GM18508 (cell line): ENCODE data around the gene RNU6-1.

ENCODE experiments used
- ATAC-seq: cut with Tn5 transposase; IDR thresholded peaks from one replicate; pipeline ENCODE4 v1.9.1; 2021; ENCODE audit warnings: moderate number of reproducible peaks; ENCODE audit not compliant: insufficient read depth, unreplicated experiment

The RNU6-1 gene

DNA sequence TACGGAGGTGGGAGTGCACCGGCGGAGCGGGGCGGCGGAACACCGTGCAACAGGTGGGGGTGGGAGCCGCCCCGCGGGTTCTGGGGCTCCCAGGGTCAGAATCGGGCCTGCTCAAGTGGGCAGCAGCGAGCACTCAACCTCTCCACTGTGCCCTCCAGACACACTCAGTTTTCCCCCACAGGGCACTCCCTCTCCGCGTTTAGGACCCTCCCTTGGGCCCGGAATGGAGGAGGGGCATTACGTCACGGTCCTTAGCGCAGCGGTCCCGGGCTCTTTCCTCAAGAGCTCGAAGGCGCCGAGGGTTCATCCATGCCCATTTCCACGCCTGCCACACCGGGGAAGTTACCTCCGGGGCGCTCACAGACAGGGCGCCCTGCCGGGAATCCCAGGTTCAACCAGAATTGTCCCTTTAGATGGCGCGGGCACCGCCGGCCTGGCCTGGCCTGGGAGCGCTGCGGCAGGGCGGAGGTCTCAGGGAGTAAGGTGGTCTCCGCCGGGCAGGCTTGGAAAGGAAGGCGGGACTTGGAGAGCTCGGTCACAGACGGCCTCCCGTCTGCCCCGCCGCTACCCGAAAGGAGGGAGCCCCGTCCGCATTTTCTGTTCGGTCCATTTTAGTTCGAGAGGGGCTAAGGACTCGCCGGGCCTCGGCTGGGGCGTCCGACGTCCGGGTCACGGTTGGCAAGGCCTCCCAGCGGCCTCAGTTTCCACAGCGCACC is 5.1 kb downstream of the RNU6-1 start:
- ATAC-seq = no peak

DNA sequence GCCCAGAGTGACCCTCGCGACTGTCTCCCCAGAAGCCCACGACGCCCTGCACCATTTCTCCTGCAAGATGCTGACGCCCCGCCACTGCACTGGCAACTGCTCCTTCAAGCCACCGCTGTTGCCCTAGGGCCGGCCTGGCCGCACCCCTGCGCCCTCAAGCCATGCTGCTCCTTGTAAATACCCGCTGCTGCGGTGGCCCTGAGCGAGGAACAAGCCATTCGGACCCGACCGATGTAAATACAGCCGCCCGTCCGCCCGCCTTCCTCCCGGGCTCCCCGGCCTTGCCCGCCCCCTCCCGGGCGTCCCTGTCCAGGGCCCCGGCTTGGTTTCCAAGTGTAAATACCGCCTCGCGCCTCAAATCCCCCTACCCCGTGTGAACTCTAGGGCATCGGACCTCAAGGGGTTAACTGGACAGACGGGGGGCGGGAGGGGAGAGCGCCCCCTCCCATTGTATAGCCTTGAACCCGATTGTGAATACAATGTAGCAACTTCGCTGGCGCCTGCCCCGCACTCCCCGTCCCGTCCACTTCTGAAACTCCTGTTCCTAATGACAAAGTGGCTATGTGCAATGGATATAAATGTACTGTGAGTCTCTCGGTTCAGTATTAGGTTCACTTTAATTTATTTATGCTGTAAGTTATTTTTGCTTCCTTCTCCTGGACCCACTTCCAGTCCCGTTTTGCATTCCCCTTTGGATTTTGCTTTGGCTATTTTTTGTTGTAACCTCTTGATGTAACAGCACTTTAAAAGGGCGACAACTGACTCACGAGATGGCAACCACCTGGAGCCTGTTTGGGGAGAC is 5.9 kb downstream of the RNU6-1 start:
- ATAC-seq = no peak

DNA sequence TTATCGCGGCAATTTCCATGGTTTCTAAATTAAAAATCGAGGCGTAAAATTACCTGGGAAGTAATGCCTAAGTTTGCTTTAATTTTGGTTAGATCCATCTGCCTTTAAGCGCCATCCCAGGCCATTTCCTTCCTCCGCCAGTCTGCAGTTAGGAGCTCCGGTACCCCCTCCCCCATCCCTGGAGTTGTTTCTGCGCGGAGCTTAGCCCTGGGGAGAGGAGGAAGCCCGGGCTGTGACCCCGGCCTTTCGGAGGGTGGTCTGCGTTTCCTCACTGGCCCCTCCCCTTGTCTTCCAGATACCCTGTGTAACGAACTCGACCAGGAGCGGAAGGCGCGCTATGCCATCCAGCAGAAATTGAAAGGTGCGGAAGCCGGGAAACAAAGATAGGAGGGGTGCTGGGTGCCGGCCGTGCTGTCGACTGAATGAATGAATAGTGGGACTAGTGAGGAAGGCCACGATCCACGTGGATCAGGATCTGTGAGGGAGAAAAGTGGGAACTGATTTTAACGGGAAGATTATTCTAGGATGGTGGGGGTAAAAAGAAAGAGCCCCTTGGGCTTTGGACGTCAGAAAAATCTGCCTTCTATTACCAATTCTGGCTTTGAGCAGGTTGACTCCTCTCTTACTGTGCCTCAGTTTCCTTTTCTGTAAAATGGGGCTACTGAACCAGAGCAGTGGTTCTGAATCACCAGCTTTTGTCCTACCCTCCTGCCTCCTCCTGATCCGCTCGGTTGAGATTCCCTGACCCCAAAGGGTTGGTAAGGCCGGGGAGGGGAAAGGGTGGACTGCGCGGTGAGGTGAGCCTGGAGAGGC is 6.7 kb downstream of the RNU6-1 start:
- ATAC-seq = no peak

DNA sequence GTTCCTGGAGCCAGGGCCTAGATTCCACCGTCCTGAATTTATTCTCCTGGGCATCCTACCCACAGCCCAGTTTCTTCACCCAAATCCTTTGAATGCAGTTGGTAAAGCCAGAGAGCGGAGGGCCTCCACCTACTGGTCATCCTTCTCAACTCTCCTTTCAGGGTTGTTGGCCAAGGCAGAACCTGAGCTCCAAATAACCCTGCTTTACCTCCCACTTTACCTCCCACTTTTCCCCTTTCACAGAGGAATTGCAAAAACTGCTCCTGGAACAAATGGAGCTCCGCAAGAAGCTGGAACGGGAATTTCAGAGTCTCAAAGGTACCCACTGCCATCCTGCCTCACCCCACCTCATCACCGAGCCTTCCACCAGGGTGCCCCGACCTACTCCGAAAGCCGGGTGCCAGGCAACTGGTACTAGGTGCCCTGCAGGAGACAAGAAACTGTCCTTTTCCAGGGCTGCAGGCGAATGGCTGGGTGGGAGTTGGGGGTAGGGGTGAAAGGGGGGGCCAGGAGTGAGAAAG is 7.8 kb downstream of the RNU6-1 start:
- no peak for ATAC-seq

DNA sequence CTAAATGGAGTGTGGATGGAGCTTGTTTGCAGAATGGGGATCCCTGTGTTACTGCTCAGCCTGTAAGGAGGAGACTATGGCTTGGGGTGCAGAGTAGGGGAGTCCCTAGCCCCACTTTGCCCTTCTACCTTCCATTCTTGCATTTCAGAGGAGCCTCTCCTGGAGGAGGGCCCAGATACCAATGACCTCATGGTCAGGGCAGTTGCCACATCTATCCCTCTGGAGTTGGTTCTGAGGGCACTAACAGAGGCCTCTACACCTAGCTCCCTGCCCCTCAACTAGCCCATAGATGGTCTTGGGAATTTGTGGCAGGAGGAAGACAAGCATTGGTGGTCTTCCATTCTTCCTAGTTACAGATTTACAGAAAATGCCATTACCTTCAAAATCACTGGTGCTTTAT is 8.5 kb downstream of the RNU6-1 start:
- ATAC-seq = no peak

DNA sequence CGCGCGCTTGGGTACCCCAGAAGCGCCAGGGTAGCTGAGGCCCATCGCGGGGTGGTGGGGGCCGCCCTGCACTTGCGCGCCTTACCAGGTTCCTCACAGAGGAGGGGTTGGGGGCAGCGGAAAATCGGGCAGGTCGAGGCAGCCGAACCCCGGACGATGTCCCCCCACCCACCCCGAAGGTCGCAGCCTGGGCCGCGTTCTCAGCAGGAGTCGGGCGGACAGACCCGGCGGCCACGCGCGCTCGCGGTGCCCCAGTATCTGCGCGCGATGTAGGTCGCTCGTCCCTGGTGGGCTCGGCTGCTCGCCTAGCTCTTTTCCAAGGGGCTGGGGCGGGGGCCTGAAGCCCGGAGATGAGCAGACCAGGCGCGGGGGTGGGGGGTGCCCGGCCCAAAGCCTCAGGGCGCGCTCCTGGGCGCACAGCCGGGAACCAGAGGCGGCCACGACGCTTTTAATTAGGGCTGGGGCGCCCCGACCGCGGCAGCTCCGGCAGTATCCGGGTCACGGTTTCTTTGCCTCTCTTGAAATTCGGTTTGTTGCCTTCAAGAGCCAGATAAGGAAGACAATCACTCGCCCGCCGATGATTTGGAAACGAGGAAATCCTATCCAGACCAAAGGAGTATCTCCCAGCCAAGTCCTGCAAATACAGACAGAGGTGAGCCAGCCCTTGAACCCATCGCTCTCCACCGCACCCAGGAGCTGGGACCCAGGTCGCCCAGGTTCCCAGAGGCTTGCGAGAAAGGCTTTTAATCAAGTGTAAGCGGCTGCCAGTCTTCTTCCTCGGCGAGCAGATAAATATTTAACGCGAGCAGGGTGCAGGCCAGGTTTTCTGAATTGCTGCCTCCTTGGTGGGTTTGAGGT is 10.0 kb downstream of the RNU6-1 start:
- ATAC-seq = no peak

DNA sequence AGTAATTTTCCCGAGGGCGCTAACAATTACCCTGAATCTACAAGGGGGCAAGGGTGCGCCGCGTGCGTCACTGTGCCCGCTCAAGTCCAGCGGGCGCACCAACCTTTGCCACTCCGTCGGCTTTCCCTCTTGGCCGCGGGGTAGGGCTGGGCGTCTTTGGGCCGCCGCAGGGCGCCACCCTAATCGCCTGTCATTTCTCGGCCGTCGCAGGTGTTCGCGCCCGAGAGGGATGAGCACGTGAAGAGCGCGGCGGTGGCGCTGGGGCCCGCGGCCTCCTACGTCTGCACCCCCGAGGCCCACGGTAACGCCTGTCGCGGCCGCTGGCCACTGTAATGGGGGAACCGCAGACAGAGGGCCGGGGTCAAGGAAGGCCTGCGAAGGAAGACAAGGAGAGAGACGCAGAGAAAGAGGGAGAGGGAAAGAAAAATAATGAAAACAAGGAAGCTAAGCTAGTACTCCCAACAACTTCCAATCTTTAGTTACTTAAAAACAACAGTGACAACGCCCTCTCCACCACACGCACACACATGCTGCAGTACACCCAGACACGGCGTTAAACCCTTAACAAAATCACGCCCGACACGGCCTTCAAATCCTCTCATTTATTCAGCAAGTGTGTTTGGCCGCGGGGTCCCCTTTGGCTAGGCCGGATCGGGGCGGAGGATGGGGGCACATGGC is 10.7 kb downstream of the RNU6-1 start:
- no peak for ATAC-seq

DNA sequence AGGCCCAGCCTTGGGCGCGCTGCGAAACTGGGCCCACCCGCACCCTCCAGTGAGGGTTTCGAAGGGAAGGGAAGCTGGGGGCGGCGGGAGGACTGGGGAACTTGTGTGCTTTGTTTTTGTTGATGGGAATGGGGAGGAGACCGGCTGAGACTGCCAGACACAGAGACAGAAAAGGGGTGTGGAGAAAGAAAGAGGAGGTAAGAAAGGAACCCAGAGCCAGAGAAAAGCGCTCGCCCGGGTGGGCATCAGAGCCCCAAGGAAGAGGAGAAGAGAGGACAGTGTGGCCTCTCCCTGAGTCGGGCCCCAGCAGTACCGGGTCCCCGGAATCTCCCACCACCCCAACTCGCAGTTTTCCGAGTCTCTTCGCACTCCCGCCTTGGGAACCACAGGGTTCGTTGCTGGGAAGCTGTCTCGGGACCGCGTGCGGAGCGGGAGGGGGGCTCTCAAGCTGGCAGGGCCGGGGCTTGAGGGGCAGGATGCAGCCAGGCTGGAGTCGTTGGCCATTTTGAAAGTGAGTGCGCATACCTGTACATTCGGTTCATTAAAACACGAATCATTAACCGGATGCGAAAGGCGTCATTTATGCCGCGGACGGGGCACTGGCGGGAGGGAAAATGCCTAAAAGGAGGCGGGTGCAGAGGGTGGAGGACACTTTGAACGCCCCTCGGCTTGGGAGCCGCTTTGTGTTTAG is 11.4 kb downstream of the RNU6-1 start:
- ATAC-seq = no peak

DNA sequence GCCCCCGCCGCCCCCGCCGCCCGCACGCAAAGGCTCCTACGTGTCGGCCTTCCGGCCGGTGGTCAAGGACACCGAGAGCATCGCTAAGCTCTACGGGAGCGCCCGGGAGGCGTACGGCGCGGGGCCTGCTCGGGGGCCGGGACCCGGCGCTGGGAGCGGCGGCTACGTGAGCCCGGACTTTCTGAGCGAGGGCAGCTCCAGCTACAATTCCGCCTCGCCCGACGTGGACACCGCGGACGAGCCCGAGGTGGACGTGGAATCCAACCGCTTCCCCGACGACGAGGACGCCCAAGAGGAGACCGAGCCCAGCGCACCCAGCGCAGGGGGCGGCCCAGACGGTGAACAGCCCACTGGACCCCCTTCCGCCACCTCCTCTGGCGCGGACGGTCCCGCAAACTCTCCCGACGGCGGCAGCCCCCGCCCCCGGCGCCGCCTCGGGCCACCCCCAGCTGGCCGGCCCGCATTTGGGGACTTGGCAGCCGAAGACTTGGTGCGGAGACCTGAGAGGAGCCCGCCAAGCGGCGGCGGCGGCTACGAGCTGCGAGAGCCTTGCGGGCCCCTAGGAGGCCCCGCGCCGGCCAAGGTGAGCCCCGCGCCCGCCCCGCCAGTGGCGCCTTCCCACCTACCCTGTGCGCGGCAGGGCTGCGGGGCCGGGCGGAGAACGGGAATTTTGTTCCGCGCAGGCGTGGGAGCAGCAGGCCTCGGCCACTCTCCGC is 12.1 kb downstream of the RNU6-1 start:
- no peak for ATAC-seq

DNA sequence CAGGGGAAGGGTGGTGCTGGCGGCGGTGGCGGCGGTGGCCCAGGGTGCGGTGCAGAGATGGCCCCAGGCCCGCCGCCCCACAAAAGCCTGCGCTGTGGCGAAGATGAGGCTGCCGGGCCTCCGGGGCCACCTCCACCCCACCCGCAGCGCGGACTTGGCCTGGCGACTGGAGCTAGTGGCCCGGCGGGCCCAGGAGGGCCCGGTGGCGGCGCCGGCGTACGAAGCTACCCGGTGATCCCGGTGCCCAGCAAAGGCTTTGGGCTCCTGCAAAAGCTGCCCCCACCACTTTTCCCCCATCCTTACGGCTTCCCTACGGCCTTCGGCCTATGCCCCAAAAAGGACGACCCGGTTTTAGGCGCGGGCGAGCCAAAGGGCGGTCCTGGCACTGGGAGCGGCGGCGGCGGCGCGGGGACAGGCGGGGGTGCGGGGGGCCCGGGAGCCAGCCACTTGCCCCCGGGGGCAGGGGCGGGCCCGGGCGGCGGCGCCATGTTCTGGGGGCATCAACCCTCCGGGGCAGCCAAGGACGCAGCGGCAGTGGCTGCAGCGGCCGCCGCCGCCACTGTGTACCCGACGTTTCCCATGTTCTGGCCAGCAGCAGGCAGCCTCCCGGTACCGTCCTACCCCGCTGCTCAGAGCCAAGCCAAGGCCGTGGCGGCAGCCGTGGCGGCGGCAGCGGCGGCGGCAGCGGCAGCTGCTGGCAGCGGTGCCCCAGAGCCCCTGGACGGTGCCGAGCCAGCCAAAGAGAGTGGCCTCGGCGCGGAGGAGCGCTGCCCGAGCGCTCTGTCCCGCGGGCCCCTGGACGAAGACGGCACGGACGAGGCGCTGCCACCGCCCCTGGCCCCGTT is 12.9 kb downstream of the RNU6-1 start:
- no peak for ATAC-seq

DNA sequence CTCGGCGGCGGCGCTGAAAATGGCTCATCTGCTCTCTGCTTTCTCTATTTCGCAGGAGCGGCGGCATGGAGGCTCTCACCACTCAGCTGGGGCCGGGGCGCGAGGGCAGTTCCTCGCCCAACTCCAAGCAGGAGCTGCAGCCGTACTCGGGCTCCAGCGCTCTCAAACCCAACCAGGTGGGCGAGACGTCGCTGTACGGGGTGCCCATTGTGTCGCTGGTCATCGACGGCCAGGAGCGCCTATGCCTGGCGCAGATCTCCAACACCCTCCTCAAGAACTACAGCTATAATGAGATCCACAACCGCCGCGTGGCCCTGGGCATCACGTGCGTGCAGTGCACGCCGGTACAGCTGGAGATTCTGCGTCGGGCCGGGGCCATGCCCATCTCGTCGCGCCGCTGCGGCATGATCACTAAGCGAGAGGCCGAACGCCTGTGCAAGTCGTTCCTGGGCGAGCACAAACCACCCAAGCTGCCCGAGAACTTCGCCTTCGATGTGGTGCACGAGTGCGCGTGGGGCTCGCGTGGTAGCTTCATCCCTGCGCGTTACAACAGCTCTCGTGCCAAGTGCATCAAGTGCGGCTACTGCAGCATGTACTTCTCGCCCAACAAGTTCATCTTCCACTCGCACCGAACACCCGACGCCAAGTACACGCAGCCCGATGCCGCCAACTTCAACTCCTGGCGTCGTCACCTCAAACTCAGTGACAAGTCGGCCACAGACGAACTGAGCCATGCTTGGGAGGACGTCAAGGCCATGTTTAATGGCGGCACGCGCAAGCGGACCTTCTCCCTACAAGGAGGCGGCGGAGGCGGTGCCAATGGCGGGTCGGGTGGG is 13.7 kb downstream of the RNU6-1 start:
- no peak for ATAC-seq

DNA sequence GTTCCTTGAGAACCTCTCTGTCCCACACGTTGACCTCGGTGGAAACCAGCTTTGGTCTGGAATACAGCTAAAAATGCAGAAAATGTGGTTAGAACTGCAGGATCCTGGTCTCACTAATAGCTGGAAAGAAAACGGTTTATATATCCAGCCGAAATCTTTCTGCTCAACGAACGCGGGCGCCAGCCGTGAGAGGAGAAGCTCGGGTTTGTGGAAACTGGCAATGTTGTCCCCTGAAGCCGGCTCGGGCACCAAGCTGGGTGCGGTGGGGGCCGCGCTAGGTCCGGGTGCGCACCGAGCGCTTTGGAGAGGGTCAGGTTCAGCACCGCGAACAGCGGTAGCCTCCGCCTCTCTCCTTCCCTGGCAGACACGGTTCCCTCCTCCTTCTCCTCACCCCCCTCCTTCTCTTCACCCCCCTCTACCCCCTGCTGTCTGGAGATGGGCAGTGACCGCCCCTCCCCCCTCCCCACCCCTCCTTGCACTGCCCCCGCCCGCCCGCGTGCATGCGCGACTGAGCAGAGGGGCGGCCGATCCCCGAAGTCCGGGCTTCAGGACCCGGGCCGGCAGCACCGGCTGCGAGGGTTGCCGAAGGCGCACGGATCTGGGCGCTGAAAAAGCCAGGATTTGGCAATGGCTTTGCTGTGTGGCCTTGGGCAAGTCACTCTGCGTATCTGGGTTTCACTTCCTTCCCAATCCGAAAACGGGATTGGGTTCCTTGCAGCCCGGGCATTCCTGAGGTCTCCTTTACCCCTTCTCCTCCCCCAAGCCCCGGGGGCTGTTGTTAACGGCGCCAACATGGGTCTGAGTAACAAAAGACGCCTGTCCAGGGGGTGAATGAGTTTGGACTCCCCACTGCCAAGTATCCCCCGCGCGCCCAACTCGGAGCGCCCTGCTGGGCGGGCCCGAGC is 14.6 kb downstream of the RNU6-1 start, which contains the start of gene SKOR1:
SKOR1 (plus strand) TSS at position 534 of the 905 bp plus-strand sequence; CDS start at position 628, 94 bp downstream.
- no peak for ATAC-seq

DNA sequence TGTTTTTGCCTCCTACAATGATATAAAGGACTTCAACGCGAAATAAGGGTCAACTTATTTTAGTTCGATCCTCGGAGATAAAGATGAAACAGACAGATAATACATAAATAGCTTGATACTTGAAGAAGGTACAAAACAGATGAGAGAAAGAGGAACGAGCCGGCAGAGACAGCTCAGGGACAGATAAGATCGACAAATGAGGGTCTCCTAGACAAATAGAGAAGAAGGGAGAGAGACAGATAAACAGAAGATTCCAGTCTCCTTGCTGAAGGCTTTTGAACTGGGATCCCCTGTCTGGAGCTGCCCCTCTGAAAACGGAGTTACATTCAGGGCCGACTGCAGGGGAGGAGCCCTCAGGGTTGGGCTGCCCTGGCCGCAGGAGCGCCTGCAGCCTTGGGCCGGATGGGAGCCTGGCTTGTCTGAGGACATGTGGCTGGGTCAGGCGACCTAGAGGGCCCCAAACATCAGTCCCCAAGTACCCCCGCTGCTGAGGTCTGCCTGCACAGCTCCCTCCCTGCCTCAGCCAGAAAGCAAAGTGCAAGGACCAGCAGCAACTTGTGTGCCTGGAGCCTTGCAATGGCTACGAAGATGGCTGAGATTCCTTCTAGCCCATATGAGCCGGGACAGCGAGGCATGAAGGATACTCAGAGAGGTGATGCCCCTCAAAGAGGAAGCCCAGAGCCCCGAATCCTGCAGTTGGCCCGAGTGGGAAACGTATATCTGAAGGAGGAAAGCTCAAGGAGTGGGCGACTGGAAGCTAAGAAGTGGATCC is 15.5 kb downstream of the RNU6-1 start:
- no peak for ATAC-seq

DNA sequence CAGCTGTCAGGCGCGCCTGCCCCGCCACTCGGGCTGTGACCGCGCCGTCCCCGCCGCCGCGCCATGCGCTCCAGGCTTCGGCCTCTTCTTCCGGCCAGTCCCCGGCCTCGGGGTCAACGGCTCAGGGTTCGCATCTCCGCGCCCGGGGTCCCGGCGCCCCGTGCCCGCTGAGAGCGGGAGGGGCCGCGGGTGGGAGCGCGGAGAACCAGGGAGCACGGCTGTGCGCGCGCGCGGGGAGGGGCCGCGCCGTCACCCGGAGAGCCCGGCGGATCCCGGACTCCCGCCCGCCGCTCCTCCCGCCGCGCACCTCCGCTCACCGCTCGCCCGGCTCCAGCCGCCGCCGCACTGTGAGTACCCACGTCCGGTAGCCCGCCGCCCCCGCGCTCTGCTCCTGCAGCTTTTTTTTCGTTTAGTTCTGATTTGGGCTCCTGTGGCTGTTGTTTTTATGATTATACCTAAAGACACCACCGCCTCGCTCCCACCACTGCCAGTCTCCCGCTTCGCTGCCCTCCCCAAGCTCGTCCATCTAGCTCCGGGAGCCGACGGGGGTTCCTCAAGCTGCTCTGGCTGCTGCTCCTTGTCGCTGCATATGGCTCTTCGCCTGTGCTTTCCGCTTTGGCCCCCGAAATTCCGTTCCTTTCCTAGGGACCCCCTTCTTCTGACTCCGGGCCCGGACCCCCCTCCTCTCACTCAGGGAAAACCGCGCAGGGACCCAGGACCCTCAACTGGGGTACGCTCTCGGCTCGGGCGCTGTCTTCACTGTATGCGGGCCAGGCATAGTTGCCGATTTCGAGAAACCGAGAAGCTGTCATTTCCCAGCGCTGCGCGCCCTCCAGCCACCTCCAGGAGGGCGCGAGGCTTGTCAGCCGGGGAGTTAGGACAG is 16.3 kb downstream of the RNU6-1 start:
- no peak for ATAC-seq
